H1 (cell line): ENCODE data around the gene ENOSF1. TPM values are rescaled to one million over a fixed set of nuclear protein-coding genes. Genes with fewer than 3 reads are reported as not detected.

Experiments used
- CTCF ChIA-PET: fragments of 300-600 bp; sonication (Branson Sonifier 250); formaldehyde crosslinking; loops from one replicate; lab custom pipeline; 2021; ENCODE audit not compliant: partially characterized antibody; lab: Charles Lee
- POLR2A ChIA-PET: fragments of 300-600 bp; sonication (Branson Sonifier 250); formaldehyde crosslinking; loops from one replicate; lab custom pipeline; 2021; ENCODE audit warnings: inconsistent platforms; ENCODE audit not compliant: partially characterized antibody; lab: Charles Lee
- DNase-seq, 2 experiments: peaks; one replicate each; pipeline versions ENCODE4 v3.0.0 to v3.0.0-alpha.2; 2010 to 2022; ENCODE audit warnings: low spot score in 2 of 2, low read depth in 1 of 2, mixed read lengths in 1 of 2
- FAIRE-seq: peaks from 2 replicates; lab custom pipeline; 2011; peaks lifted over from hg19 to GRCh38; lab: Jason Lieb, UNC
- H2AFZ ChIP-seq: 2 replicates; pipeline ENCODE4 v1.8.1; 2012; ENCODE audit warnings: low read length, inconsistent platforms
- H2AK5ac ChIP-seq: 2 replicates; pipeline ENCODE4 v1.6.1; 2013; ENCODE audit warnings: low read depth, low read length
- H2BK120ac ChIP-seq: replicated peaks from 2 replicates; pipeline ENCODE3; 2013; ENCODE audit warnings: low read depth, low read length, inconsistent platforms
- H2BK12ac ChIP-seq: 2 replicates; pipeline ENCODE4 v1.6.1; 2013; ENCODE audit warnings: low read depth, low read length
- H2BK15ac ChIP-seq: 2 replicates; pipeline ENCODE4 v1.6.1; 2013; ENCODE audit warnings: low read length
- H2BK20ac ChIP-seq: 2 replicates; pipeline ENCODE4 v1.6.1; 2013; ENCODE audit warnings: low read length
- H2BK5ac ChIP-seq: 2 replicates; pipeline ENCODE4 v1.6.1; 2013; ENCODE audit warnings: low read depth, low read length
- H3K14ac ChIP-seq: 2 replicates; pipeline ENCODE4 v1.6.1; 2013; ENCODE audit warnings: inconsistent platforms; ENCODE audit not compliant: insufficient read length
- H3K18ac ChIP-seq: 2 replicates; pipeline ENCODE4 v1.6.1; 2013; ENCODE audit warnings: low read length; ENCODE audit errors: extremely low read depth
- H3K23ac ChIP-seq: 2 replicates; pipeline ENCODE4 v1.6.1; 2013; ENCODE audit warnings: inconsistent platforms; ENCODE audit not compliant: insufficient read length
- H3K23me2 ChIP-seq: 2 replicates; pipeline ENCODE4 v1.6.1; 2013; ENCODE audit warnings: low read depth, low read length
- H3K27ac ChIP-seq: 2 replicates; pipeline ENCODE4 v1.6.1; 2011; ENCODE audit warnings: low read depth, low read length, inconsistent platforms
- H3K27me3 ChIP-seq, 4 experiments: replicated peaks in 1 of 4; 1 replicate in 1 of 4; 2 replicates in 3 of 4; pipeline versions ENCODE4 v1.6.1 to v1.8.1; 2011 to 2013; ENCODE audit warnings: low read length in 3 of 4, mild to moderate bottlenecking in 3 of 4, inconsistent platforms in 2 of 4, mixed read lengths in 2 of 4, moderate library complexity in 1 of 4; ENCODE audit not compliant: control insufficient read depth in 3 of 4, insufficient read depth in 3 of 4; ENCODE audit errors: extremely low read depth in 1 of 4
- H3K36me3 ChIP-seq, 4 experiments: 2 replicates each; pipeline versions ENCODE4 v1.6.1 to v1.8.1; 2011 to 2013; ENCODE audit warnings: mild to moderate bottlenecking in 4 of 4, low read length in 3 of 4, moderate library complexity in 2 of 4, control low read depth in 1 of 4, inconsistent platforms in 1 of 4; ENCODE audit not compliant: insufficient read depth in 4 of 4, control insufficient read depth in 2 of 4
- H3K4ac ChIP-seq: replicated peaks from 2 replicates; pipeline ENCODE3; 2013; ENCODE audit warnings: low read length, low read depth, mixed read lengths, inconsistent platforms; ENCODE audit not compliant: insufficient read length
- H3K4me1 ChIP-seq, 4 experiments: replicated peaks in 1 of 4; 1 replicate in 1 of 4; 2 replicates in 3 of 4; pipeline versions ENCODE4 v1.6.1 to v1.8.1; 2011 to 2013; ENCODE audit warnings: low read length in 3 of 4, inconsistent platforms in 2 of 4, mixed read lengths in 1 of 4; ENCODE audit not compliant: insufficient read depth in 4 of 4, control insufficient read depth in 3 of 4
- H3K4me2 ChIP-seq, 2 experiments: 2 replicates each; pipeline versions ENCODE4 v1.6.1 to v1.8.1; 2011 to 2013; ENCODE audit warnings: low read depth in 2 of 2, low read length in 2 of 2, control low read depth in 1 of 2, inconsistent platforms in 1 of 2, mild to moderate bottlenecking in 1 of 2; ENCODE audit not compliant: insufficient read depth in 1 of 2
- H3K4me3 ChIP-seq, 4 experiments: fragments of 200-600, 300-600 bp in 1 of 4; sonication (generic), shearing (Covaris generic), sonication (Bioruptor Twin) in 1 of 4; 2 replicates each; pipeline versions ENCODE4 v1.5.1 to v1.8.1; 2011 to 2016; ENCODE audit warnings: low read length in 4 of 4, low read depth in 3 of 4, control low read depth in 2 of 4, inconsistent platforms in 2 of 4, mild to moderate bottlenecking in 2 of 4, mixed read lengths in 1 of 4, moderate library complexity in 1 of 4; ENCODE audit not compliant: insufficient read depth in 2 of 4; ENCODE audit errors: extremely low read depth in 1 of 4
- H3K56ac ChIP-seq: replicated peaks from 2 replicates; pipeline ENCODE3; 2013; ENCODE audit warnings: low read depth, mild to moderate bottlenecking, mixed read lengths, low read length, inconsistent platforms; ENCODE audit not compliant: insufficient read length
- H3K79me1 ChIP-seq: 2 replicates; pipeline ENCODE4 v1.6.1; 2013; ENCODE audit warnings: low read depth, low read length, control low read depth
- H3K79me2 ChIP-seq, 2 experiments: 2 replicates each; pipeline versions ENCODE4 v1.6.1 to v1.8.1; 2012 to 2013; ENCODE audit warnings: low read length in 2 of 2, mild to moderate bottlenecking in 2 of 2, inconsistent platforms in 1 of 2; ENCODE audit not compliant: insufficient read depth in 2 of 2, control insufficient read depth in 1 of 2
- H3K9ac ChIP-seq, 4 experiments: replicated peaks in 1 of 4; 1 replicate in 1 of 4; 2 replicates in 3 of 4; pipeline versions ENCODE4 v1.6.1 to v1.8.1; 2011 to 2013; ENCODE audit warnings: low read depth in 3 of 4, low read length in 3 of 4, control low read depth in 2 of 4, mild to moderate bottlenecking in 2 of 4, moderate library complexity in 2 of 4, inconsistent platforms in 1 of 4; ENCODE audit errors: extremely low read depth in 1 of 4
- H3K9me3 ChIP-seq, 2 experiments: 2 replicates each; pipeline versions ENCODE4 v1.6.1 to v1.8.1; 2012 to 2013; ENCODE audit warnings: mild to moderate bottlenecking in 2 of 2, moderate library complexity in 2 of 2, control low read depth in 1 of 2, inconsistent platforms in 1 of 2, low read depth in 1 of 2, low read length in 1 of 2, mixed read lengths in 1 of 2; ENCODE audit not compliant: insufficient read depth in 2 of 2
- H4K20me1 ChIP-seq, 2 experiments: replicated peaks in 1 of 2; 2 replicates each; pipeline versions ENCODE3 to v1.8.1; 2011 to 2013; ENCODE audit warnings: inconsistent platforms in 2 of 2, low read length in 2 of 2, mild to moderate bottlenecking in 1 of 2; ENCODE audit not compliant: insufficient read depth in 2 of 2, control insufficient read depth in 1 of 2
- H4K5ac ChIP-seq: 2 replicates; pipeline ENCODE4 v1.6.1; 2013; ENCODE audit warnings: low read length, low read depth, mixed read lengths, inconsistent platforms; ENCODE audit not compliant: insufficient read length
- H4K8ac ChIP-seq: 2 replicates; pipeline ENCODE4 v1.8.0; 2013; ENCODE audit warnings: mild to moderate bottlenecking, moderate library complexity, low read length, inconsistent platforms; ENCODE audit not compliant: insufficient read depth; ENCODE audit errors: extremely low read depth
- H4K91ac ChIP-seq: replicated peaks from 2 replicates; pipeline ENCODE3; 2013; ENCODE audit warnings: low read length, mixed read lengths, inconsistent platforms; ENCODE audit not compliant: insufficient read length
- CEBPB ChIP-seq: IDR thresholded peaks from 2 replicates; pipeline ENCODE4 v1.6.1; 2012; ENCODE audit warnings: low read depth, low read length
- EGR1 ChIP-seq: IDR thresholded peaks from 2 replicates; pipeline ENCODE4 v1.6.1; 2011; ENCODE audit warnings: low read depth, low read length, borderline replicate concordance
- EP300 ChIP-seq, 2 experiments: IDR thresholded peaks; 1 replicate in 1 of 2; 2 replicates in 1 of 2; pipeline ENCODE4 v1.6.1; 2011 to 2012; ENCODE audit warnings: low read depth in 2 of 2, low read length in 2 of 2, mild to moderate bottlenecking in 2 of 2, borderline replicate concordance in 1 of 2, inconsistent platforms in 1 of 2, moderate library complexity in 1 of 2
- EZH2 ChIP-seq: fragments of 200-600 bp; sonication (generic); IDR thresholded peaks from 2 replicates; pipeline ENCODE4 v1.7.1; 2012; ENCODE audit warnings: low read depth, mild to moderate bottlenecking, moderate library complexity, low read length, inconsistent platforms; ENCODE audit not compliant: severe bottlenecking
- HDAC6 ChIP-seq: IDR thresholded peaks from one replicate; pipeline ENCODE4 v1.7.1; 2012; ENCODE audit warnings: low read depth, mild to moderate bottlenecking, inconsistent platforms, low read length, moderate library complexity
- JUN ChIP-seq: IDR thresholded peaks from 2 replicates; pipeline ENCODE4 v1.6.1; 2011; ENCODE audit warnings: low read depth, mild to moderate bottlenecking, improper control_type of control experiment, low read length
- PHF8 ChIP-seq: fragments of 200-600 bp; sonication (generic); conservative IDR thresholded peaks from 2 replicates; pipeline ENCODE4 v1.7.1; 2012; ENCODE audit warnings: low read depth, mild to moderate bottlenecking, inconsistent platforms, low read length, moderate library complexity
- RAD21 ChIP-seq, 2 experiments: IDR thresholded peaks in 1 of 2; conservative IDR thresholded peaks in 1 of 2; 2 replicates each; pipeline ENCODE4 v1.6.1; 2011; ENCODE audit warnings: low read depth in 2 of 2, low read length in 2 of 2, improper control_type of control experiment in 1 of 2, inconsistent platforms in 1 of 2, mild to moderate bottlenecking in 1 of 2, moderate library complexity in 1 of 2
- RFX5 ChIP-seq: IDR thresholded peaks from 2 replicates; pipeline ENCODE4 v1.6.1; 2011; ENCODE audit warnings: low read depth, low read length, improper control_type of control experiment, borderline replicate concordance
- RXRA ChIP-seq: IDR thresholded peaks from 2 replicates; pipeline ENCODE4 v1.6.1; 2011; ENCODE audit warnings: low read depth, mild to moderate bottlenecking, low read length, moderate library complexity; ENCODE audit not compliant: insufficient read depth
- SIN3A ChIP-seq, 2 experiments: IDR thresholded peaks in 1 of 2; conservative IDR thresholded peaks in 1 of 2; 2 replicates each; pipeline ENCODE4 v1.6.1; 2011 to 2012; ENCODE audit warnings: low read length in 2 of 2, improper control_type of control experiment in 1 of 2, low read depth in 1 of 2, mild to moderate bottlenecking in 1 of 2
- SP4 ChIP-seq: IDR thresholded peaks from 2 replicates; pipeline ENCODE4 v1.6.1; 2012; ENCODE audit warnings: low read length, inconsistent platforms
- TAF1 ChIP-seq: IDR thresholded peaks from 2 replicates; pipeline ENCODE4 v1.6.1; 2011; ENCODE audit warnings: mild to moderate bottlenecking, low read depth, low read length
- TCF12 ChIP-seq: IDR thresholded peaks from 2 replicates; pipeline ENCODE4 v1.6.1; 2011; ENCODE audit warnings: low read depth, mild to moderate bottlenecking, low read length
- WGBS, 2 experiments: shearing (Covaris generic) in 1 of 2; methylation state at CpG; one replicate each; pipeline versions ENCODE4 v1.1.6 to v1.1.7; 2013 to 2015; ENCODE audit warnings: low lambda C conversion rate in 2 of 2, mixed read lengths in 2 of 2, inconsistent platforms in 1 of 2, low coverage in 1 of 2, missing lambda C conversion rate in 1 of 2; ENCODE audit not compliant: insufficient replicate concordance in 2 of 2, insufficient coverage in 1 of 2, insufficient read length in 1 of 2; ENCODE audit errors: extremely low coverage in 1 of 2, missing lambda C conversion rate in 1 of 2; 5-methylcytosine and 5-hydroxymethylcytosine counted together
- polyA plus RNA-seq, 7 experiments: library from polyadenylated mRNA; depleted of rRNA in 3 of 7; stranded (reverse) in 5 of 7; unstranded in 2 of 7; fragments of >200 nt in 5 of 7; fragments of 200-250 nt in 2 of 7; gene quantifications; 1 replicate in 5 of 7; 2 replicates in 1 of 7; 4 replicates in 1 of 7; pipeline versions ENCODE4 v1.2.1 to v1.2.3, GENCODE V29; 2011 to 2013; ENCODE audit warnings: missing spikeins in 2 of 7, mixed read lengths in 2 of 7
- total RNA-seq: library from RNA; stranded (reverse); fragmentation: NEBNext Ultra II Directional; extraction: Animal tissue kit (Norgen Biotek cat#: 25700); gene quantifications from 2 replicates; pipeline ENCODE4 v1.2.1, GENCODE V29; 2021

The ENOSF1 gene
- total and polyA plus RNA-seq, 2 of the 8 experiments (the other 6 are each of a cell fraction or from before 2014, with no cell fraction given): 15.4 to 26.4 TPM

- H2BK20ac ChIP-seq: no peak overlapping the region
- H2BK12ac ChIP-seq: no peak overlapping the region
- no peak overlapping the region for H3K18ac ChIP-seq
- no peak overlapping the region for H3K27ac ChIP-seq
- no peak overlapping the region for H4K8ac ChIP-seq
- WGBS, 2 experiments: 94% methylated on average over 6 of the region's 6 CpGs; no CpG with 5 or more reads in 1 of the 2 experiments
- no peak overlapping the region for H2BK120ac ChIP-seq
- no peak overlapping the region for H2AFZ ChIP-seq
- no peak for FAIRE-seq
- no peaks in the 10 kb centered on the region; a peak in 2 of 7 replicates for H3K4me1 ChIP-seq
- peaks cover 0 to 15% (median 7%) of the 10 kb centered on the region in 4 experiments; a peak in 3 of 8 replicates for H3K36me3 ChIP-seq
- no peak overlapping the region for H4K5ac ChIP-seq
- H3K4me3 ChIP-seq: no peak overlapping the region
- no peak for DNase-seq
- no peak overlapping the region for H3K4me2 ChIP-seq
- H4K91ac ChIP-seq: no peak overlapping the region
- no peak overlapping the region for H2AK5ac ChIP-seq
- H4K20me1 ChIP-seq: peaks cover 0 to 6% of the 10 kb centered on the region in 2 experiments
- H3K27me3 ChIP-seq: no peaks in the 10 kb centered on the region; a peak in 3 of 7 replicates
- no peaks in the 10 kb centered on the region for H3K79me2 ChIP-seq
- ChIA-PET POLR2A (interaction anchor here (1.0 kb wide), 2 partner anchors 11 to 70 kb away, joined by 3 read pairs; no protein-coding TSS in a partner anchor), CTCF (interaction anchor here (1.1 to 6.5 kb wide), 4 partner anchors 14 to 104 kb away, joined by 4 to 37 read pairs (median 5); no protein-coding TSS in a partner anchor)
- H2BK15ac ChIP-seq: no peak overlapping the region
- H3K4ac ChIP-seq: no peak overlapping the region
- H2BK5ac ChIP-seq: no peak overlapping the region
- H3K23me2 ChIP-seq: no peaks in the 10 kb centered on the region
- no peaks in the 10 kb centered on the region for H3K9me3 ChIP-seq
- H3K23ac ChIP-seq: no peak overlapping the region
- no peak overlapping the region for H3K56ac ChIP-seq
- no peak overlapping the region for H3K14ac ChIP-seq
- no peak overlapping the region for H3K9ac ChIP-seq
- no peaks in the 10 kb centered on the region for H3K79me1 ChIP-seq
- no peak for TF ChIP-seq EGR1
- TF ChIP-seq HDAC6: no peak
- no peak for TF ChIP-seq PHF8
- no peak for TF ChIP-seq TCF12
- TF ChIP-seq RXRA: no peak
- TF ChIP-seq CEBPB: no peak
- no peak for TF ChIP-seq RFX5
- TF ChIP-seq RAD21 (IDR thresholded peaks at IDR 0.05 in 1 of 2, conservative IDR thresholded peaks at IDR 0.05 in 1 of 2; ENCODE audit: low read depth in 2 of 2, low read length in 2 of 2): no peak
- TF ChIP-seq EZH2: no peak
- no peak for TF ChIP-seq SIN3A (conservative IDR thresholded peaks at IDR 0.05 in 1 of 2, IDR thresholded peaks at IDR 0.05 in 1 of 2; ENCODE audit: low read depth in 1 of 2, low read length in 2 of 2)
- TF ChIP-seq TAF1: no peak
- TF ChIP-seq EP300 (IDR thresholded peaks at IDR 0.05; ENCODE audit: borderline replicate concordance in 1 of 2, low read depth in 2 of 2, low read length in 2 of 2): no peak
- no peak for TF ChIP-seq JUN
- no peak for TF ChIP-seq SP4
These were observed 19.6 kb downstream of the ENOSF1 start for GRCh38 chr18:692824-693223.
